OCI-LY1 (cell line): ENCODE measurements around the gene RAB4B.
"Not testable (repeated sequence)": the region's sequence is repeated elsewhere in the genome, so short reads cannot be mapped to it uniquely, and the experiment has no call there.

Experiments
- H2AFZ ChIP-seq: fragments of 200-600 bp; sonication (generic), shearing (Covaris generic); 2 replicates; pipeline ENCODE4 v1.6.0; 2014; ENCODE audit warnings: antibody characterized with exemption, mild to moderate bottlenecking, low read length
- H3F3A ChIP-seq: fragments of 200-600 bp; sonication (generic), shearing (Covaris generic); 2 replicates; pipeline ENCODE4 v1.6.0; 2014; ENCODE audit warnings: mild to moderate bottlenecking, antibody characterized with exemption, low read length, moderate library complexity; ENCODE audit not compliant: insufficient read depth
- H3K27ac ChIP-seq: fragments of 200-600 bp; sonication (generic); 2 replicates; pipeline ENCODE4 v1.5.1; 2014; ENCODE audit warnings: low read length, mixed run types, mild to moderate bottlenecking, low read depth; ENCODE audit not compliant: poor library complexity, severe bottlenecking
- H3K27me3 ChIP-seq: fragments of 200-600 bp; sonication (generic); 2 replicates; pipeline ENCODE4 v1.6.0; 2014; ENCODE audit warnings: antibody characterized with exemption, mild to moderate bottlenecking, low read length, moderate library complexity; ENCODE audit not compliant: insufficient read depth
- H3K36me3 ChIP-seq: fragments of 200-600 bp; sonication (generic); 2 replicates; pipeline ENCODE4 v1.6.1; 2014; ENCODE audit warnings: mild to moderate bottlenecking, antibody characterized with exemption, low read length, moderate library complexity, mixed read lengths; ENCODE audit not compliant: insufficient read depth
- H3K4me1 ChIP-seq: fragments of 200-600 bp; sonication (generic); 2 replicates; pipeline ENCODE4 v1.5.1; 2014; ENCODE audit warnings: mild to moderate bottlenecking, low read length, moderate library complexity; ENCODE audit not compliant: insufficient read depth, severe bottlenecking
- H3K4me2 ChIP-seq: fragments of 200-600 bp; sonication (generic), shearing (Covaris generic); 2 replicates; pipeline ENCODE4 v1.6.1; 2014; ENCODE audit warnings: low read length
- H3K4me3 ChIP-seq: fragments of 200-600 bp; sonication (generic); 2 replicates; pipeline ENCODE4 v1.5.1; 2014; ENCODE audit warnings: low read length, low read depth, mild to moderate bottlenecking, mixed read lengths; ENCODE audit not compliant: poor library complexity, severe bottlenecking
- H3K79me2 ChIP-seq: fragments of 200-600 bp; shearing (Covaris generic); 2 replicates; pipeline ENCODE4 v1.6.1; 2016; ENCODE audit warnings: mixed run types, low read length, mixed read lengths; ENCODE audit not compliant: insufficient read depth
- H3K9ac ChIP-seq: fragments of 200-600 bp; sonication (generic), shearing (Covaris generic); 2 replicates; pipeline ENCODE4 v1.6.1; 2014; ENCODE audit warnings: mild to moderate bottlenecking, low read length, mixed read lengths
- H3K9me2 ChIP-seq: fragments of 200-600 bp; sonication (generic), shearing (Covaris generic); 2 replicates; pipeline ENCODE4 v1.6.1; 2014; ENCODE audit warnings: low read depth, mild to moderate bottlenecking, low read length, mixed read lengths
- H3K9me3 ChIP-seq: fragments of 200-600 bp; shearing (Covaris generic); 2 replicates; pipeline ENCODE4 v1.6.1; 2014; ENCODE audit warnings: low read length, mixed read lengths
- H4K20me1 ChIP-seq: fragments of 200-600 bp; sonication (generic), shearing (Covaris generic); 2 replicates; pipeline ENCODE4 v1.6.0; 2016; ENCODE audit warnings: mild to moderate bottlenecking, low read length; ENCODE audit not compliant: insufficient read depth
- CTCF ChIP-seq: fragments of 200-600 bp; sonication (generic), shearing (Covaris generic); IDR thresholded peaks from 2 replicates; pipeline ENCODE4 v1.5.1; 2017; ENCODE audit warnings: mild to moderate bottlenecking, antibody characterized with exemption, low read length, moderate library complexity, mixed read lengths
- EZH2 ChIP-seq: fragments of 200-600 bp; sonication (generic), shearing (Covaris generic); IDR thresholded peaks from 2 replicates; pipeline ENCODE4 v1.8.0; 2017; ENCODE audit warnings: borderline replicate concordance, mixed run types, mild to moderate bottlenecking, antibody characterized with exemption, low read length, moderate library complexity, mixed read lengths

RAB4B gene

GRCh38 chr19:40813182-40813581 lies 35.1 kb downstream of the RAB4B start:
- H3K9me2 ChIP-seq: no peaks in the 10 kb centered on the region
- no peaks in the 10 kb centered on the region for H3K79me2 ChIP-seq
- H3K4me1 ChIP-seq: peaks cover 11% of the 10 kb centered on the region
- H2AFZ ChIP-seq: no peak overlapping the region
- peaks cover 20% of the 10 kb centered on the region for H3K36me3 ChIP-seq
- TF ChIP-seq EZH2 (no peak), CTCF (no peak)
- no peaks in the 10 kb centered on the region for H3K27me3 ChIP-seq
- no peak overlapping the region for H3K4me2 ChIP-seq
- H3K4me3 ChIP-seq: no peak overlapping the region
- no peak overlapping the region for H3K9ac ChIP-seq
- H3K27ac ChIP-seq: no peak overlapping the region
- H3F3A ChIP-seq: no peaks in the 10 kb centered on the region
- H4K20me1 ChIP-seq: no peaks in the 10 kb centered on the region
- H3K9me3 ChIP-seq: no peaks in the 10 kb centered on the region

GRCh38 chr19:40815223-40815622 lies 37.2 kb downstream of the RAB4B start:
- Histone ChIP-seq H3K27ac (no peak overlapping the region), H4K20me1 (no peaks in the 10 kb centered on the region), H3K4me2 (no peak overlapping the region), H3K4me1 (peaks cover 11% of the 10 kb centered on the region), H3K9ac (no peak overlapping the region), H3K9me3 (no peaks in the 10 kb centered on the region), H3K36me3 (no peaks in the 10 kb centered on the region; the same call in 1 of the 2 replicates), H2AFZ (no peak overlapping the region), H3K4me3 (no peak overlapping the region), H3K9me2 (no peaks in the 10 kb centered on the region), H3K27me3 (no peaks in the 10 kb centered on the region), H3K79me2 (no peaks in the 10 kb centered on the region), H3F3A (no peaks in the 10 kb centered on the region)
- no peak for TF ChIP-seq CTCF
- no peak for TF ChIP-seq EZH2

GRCh38 chr19:40818480-40819399 lies 40.7 kb downstream of the RAB4B start:
- H2AFZ ChIP-seq, H3K27me3 ChIP-seq, H3K9me3 ChIP-seq, H3K79me2 ChIP-seq, H3K9ac ChIP-seq, H3K9me2 ChIP-seq, H3F3A ChIP-seq, H3K27ac ChIP-seq, H4K20me1 ChIP-seq, H3K4me3 ChIP-seq, H3K36me3 ChIP-seq: not testable (repeated sequence)
- TF ChIP-seq CTCF: peak; percentile 34
- Histone ChIP-seq H3K4me1 (peaks cover 11% of the 10 kb centered on the region), H3K4me2 (peak overlapping the region; percentile 50)
